GM18868 (cell line): ENCODE measurements around the gene SERPINB11.
"Not testable (repeated sequence)": the region's sequence is repeated elsewhere in the genome, so short reads cannot be mapped to it uniquely, and the experiment has no call there.

Experiments
- ATAC-seq: cut with Tn5 transposase; IDR thresholded peaks from one replicate; pipeline ENCODE4 v1.9.1; 2021; ENCODE audit warnings: mild to moderate bottlenecking, moderate library complexity; ENCODE audit not compliant: unreplicated experiment

The SERPINB11 gene

DNA sequence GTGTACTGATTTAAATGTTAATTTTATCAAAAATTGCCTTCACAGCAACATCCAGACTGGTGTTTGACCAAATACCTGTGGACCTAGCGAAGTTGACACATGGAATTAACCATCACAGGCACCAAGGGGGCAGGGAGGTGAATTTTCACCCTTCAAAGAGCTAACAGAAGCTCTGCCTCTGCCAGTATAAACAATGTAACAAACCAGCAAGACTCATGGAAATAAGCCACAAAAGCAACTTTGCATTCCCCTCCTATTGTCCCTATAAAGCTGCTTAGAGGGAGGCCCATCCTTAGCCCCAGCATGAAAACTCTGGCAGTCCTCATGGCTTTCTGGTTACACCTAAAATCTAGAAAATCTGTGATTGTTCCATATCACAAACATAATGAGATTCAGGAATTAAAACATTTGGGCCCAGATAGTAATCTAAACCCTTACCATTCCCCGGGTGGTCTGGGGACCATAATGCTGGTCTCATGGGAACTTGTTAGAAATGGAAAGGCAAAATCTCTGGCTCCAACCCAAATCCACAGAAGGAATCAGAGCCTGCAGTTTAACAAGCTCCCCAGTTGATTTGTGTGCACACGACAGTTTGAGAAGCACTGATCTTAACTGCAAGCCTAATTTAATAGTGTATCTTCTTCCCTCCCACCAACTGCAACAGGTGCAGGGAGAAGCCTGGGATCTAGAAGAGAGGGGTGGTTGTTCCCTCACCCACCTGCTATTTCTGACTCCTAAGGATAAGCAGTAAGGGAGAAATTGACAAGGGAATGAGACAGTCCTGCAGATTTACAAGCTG, 23.1 kb downstream of the SERPINB11 start:
- ATAC-seq = no peak

DNA sequence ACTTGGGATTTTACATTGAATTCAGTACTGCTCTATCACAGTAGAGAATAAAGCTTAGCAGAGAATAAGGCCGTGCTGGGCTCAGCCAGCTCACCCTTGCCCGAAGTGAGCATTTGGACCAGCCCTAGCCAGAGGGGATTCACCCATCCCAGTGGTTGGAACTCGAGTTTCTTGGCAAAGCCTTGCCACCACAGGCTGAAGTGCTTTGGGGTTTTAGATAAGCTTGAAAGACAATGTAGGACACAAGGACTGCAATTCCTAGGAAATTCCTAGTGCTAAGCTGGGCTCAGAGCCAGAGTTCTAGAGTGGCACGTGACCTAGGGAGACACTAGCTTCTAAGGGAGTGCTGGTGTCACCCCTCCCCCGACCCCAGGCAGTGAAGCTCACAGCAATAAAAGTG, 28.0 kb downstream of the SERPINB11 start:
- ATAC-seq = no peak

DNA sequence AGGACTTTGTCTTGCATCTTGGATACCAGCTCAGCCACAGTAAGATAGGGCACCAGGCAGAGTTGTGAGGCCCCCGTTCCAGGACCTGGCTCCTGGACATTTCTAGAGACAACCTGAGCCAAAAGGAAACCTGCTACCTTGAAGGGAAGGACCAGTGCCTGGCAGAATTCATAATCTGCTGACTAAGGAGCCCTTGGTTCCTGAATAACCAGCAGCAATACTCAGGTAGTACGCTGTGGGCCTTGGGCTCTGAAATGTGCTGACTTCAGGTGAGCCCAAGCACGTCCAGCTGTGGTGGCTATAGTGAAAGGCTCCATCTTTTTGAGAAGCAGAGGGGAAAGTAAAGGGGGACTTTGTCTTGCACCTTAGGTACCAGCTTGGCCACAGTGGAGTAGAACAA, 28.5 kb downstream of the SERPINB11 start:
- ATAC-seq = no peak

DNA sequence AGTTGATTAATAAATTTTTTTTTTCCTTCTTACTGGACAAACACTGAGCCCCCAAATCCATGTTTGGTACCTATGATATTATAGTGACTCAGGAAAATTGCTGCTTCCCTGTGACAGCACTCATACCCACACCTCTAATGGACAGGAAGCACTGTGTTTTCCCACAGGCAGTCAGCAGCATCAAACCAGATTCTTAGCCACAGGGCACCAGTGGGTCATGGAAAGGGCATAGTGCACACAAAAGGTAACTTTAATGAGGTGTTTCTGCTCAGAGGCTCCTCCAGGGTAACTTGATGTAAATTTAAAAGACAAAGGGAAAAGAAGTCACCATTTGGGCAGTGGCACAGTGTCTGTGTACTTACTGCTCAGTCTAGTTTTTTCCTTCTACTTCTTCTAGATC, 34.1 kb downstream of the SERPINB11 start:
- ATAC-seq = no peak

DNA sequence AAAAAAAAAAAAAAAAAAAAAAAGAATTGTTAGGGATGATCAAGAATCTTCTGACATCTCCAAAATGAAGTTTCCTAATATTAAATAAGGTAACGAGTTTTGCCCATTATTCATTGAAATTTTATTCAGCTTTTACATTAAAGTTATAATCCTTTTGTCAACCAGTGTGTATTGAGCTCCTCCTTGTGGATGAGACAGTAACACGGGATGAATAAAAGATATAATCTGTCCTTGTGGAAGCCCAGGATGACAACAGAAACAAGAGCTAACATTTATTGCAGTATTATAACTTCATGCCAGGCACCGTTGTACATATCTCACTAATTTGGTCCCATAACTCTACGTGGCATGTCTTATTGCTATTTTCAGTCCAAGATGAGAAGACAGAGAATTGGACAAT, 39.0 kb downstream of the SERPINB11 start:
- no peak for ATAC-seq

DNA sequence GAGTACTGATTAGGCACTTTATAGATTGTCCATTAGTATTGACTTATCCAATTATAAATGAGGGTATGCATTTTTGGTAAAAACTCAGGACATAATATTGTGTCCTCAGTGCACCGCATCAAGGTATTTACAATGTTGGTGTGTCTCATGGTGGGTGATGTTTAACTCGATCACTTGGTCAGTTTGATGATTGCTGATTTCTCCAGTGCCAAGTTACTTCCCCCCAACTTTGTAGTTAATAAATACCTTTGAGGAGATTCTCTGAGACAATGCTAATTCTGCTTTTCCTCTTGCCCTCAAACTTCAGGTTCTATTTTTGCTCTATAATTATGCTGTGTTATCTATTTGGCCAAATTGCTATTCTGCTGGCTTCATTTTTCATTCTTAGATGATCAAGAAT, 44.2 kb downstream of the SERPINB11 start:
- no peak for ATAC-seq

DNA sequence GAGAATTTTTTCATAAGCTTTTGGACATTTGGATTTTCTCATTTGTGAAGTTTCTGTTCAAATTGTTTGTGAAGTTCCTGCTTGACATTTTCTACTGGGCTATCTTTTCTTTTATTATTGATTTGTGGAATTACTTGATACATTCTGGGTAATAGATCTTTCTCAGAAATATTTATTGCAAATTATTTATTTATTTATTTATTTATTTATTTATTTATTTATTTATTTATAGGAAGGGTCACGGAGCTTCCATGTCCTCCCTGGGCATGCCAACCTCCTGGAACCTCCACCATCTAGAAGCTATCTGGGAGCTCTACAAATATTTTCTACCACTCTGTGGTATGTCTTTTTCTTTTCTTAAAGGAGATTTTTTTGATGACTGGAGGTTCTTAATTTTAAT, 46.7 kb downstream of the SERPINB11 start:
- ATAC-seq = no peak

DNA sequence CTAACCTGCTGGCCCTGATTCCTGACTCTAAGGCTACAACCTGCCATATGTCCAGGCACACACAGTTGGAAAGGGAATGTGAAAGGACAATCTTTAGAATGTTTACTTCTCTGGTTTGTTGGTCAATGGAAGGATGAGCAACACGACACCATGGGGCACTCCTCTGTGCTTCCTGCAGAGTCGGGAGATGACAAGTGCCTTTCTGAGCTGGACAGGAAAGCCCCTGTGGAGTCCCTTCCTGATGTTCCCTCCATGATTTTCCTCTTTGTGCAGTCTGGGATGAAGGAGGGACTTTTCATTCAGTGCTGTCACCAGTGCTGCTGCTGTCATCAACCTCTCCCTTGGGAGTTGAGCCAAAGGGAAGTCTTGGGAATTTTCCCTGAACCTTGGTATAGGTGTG, 49.9 kb downstream of the SERPINB11 start:
- no peak for ATAC-seq

DNA sequence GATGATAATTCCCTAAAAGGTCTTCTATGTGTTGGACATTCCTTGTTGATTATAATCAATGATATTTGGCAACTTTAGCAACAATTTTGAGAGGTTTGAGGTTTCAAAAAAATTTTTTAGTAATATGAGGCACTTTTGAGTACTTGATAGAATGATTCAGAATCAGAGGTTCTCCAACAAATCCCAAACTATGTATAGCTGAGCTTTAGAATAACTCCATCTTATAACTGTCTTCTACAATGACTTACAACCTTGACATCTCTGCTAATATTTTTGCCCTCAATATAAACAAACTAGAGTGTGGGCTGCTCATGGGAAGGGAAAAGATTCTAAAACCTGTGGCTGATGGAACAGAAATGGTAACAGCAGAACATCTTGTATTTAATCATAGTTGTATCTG, 50.9 kb downstream of the SERPINB11 start:
- no peak for ATAC-seq

DNA sequence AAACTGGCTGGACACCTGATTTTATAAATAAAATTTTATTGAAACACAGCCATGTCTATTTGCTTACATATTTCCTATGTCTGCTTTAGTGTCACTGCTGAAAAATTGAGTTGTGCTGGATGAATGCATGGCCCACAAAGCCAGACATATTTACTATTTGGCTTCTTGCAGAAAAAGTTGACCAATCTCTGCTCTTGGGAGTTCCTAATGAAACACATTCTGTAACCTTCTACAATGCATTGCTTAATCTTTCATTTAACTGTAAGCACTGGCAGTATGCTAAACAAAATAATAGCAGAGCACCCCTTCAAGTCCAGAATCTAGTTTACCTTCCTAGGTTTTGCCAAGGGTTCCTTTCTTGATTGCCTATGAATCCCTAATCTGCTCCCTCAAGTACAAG, 54.8 kb downstream of the SERPINB11 start:
- ATAC-seq = no peak

DNA sequence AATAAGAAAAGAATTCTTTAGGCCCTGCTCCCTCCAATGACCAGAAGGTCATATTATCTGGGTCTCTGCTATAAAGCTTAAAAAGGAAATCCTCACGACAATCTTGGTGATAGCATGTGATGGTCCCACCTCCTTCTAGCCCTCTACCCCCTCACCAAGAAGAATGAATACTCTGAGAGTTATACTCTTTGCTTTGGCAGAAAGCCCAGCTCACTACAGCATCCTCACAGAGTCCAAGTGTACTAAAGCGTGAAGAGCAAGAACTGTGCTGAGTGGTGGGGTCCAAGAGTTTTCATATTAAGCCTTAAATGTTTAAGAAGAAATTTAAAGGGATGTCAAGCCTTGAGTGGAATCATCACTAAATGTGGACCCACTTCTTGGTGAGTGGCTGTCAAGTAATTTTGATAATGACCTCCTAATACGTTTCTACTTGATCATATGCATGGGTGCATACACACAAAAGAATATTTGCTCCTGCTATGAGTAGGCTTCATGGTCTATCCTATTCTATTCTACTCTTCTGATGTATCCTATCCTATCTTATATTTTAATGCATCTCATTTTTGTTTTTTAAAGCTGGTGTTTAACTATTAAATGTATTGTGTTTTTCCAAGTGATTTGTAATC, 56.0 kb downstream of the SERPINB11 start:
- no peak for ATAC-seq

DNA sequence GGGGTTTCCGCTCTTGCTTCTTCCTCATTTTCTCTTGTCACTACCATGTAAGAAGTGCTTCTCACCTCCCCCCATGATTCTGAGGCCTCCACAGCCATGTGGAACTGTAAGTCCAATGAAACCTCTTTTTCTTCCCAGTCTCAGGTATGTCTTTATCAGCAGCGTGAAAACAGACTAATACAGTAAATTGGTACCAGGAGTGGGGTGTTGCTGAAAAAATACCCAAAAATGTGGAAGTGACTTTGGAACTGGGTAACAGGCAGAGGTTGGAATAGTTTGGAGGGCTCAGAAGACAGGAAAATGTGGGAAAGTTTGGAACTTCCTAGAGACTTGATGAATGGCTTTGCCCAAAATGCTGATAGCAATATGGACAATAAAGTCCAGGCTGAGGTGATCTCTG, 57.0 kb downstream of the SERPINB11 start:
- not testable (repeated sequence) for ATAC-seq

DNA sequence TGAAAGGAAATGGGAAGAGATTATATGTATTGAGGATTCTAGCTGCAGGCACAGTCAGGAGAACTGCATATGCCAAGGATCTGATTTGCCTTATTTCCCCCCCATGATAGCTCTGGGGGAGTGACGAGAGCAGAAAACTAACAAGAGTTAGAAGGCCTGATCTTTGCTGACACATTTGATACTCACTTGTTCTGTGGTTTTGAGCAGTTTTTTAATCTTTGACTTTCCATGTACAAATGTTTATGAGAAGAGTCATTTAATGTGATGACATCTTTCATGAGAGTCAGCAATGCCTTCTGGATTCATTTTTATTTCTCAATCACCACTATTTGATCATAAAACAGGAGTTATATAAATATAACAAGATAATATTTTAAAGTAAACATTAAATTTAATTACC, 59.8 kb downstream of the SERPINB11 start:
- ATAC-seq = no peak

DNA sequence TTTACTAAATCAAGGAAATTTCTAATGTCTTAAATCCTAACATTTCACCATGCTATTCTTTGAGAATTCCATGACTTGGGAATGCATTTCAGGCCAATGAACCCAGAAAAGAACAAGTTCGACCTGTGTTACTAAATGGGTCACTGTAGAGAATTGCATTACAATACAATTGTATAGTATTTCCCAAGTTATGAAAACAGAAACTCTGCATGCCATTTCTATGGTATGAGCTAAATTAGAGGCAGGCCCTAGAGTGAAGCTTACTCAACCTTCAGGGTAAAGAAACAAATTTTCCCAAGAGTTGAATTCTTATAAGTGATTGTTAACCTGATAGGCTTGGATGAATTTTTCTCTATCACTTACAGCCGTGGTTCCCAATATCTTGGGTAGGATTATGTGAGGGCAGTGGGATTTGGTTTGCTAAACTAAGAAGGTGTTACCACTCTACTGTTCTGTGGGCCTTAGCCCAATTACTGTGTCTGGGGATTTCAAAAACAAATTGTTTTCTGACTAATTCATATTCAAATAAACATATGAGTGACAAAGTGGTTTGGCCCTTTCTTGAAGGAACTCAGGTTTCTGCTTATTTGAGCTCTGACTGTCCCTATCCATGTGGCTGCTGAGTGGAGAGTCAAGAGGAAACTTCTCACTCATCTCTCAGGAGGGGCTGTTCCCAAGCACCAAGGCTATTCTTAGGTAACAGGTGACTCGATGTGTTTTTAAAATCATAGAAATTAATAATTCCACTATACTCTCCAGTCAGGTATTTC, 61.3 kb downstream of the SERPINB11 start:
- ATAC-seq = no peak

DNA sequence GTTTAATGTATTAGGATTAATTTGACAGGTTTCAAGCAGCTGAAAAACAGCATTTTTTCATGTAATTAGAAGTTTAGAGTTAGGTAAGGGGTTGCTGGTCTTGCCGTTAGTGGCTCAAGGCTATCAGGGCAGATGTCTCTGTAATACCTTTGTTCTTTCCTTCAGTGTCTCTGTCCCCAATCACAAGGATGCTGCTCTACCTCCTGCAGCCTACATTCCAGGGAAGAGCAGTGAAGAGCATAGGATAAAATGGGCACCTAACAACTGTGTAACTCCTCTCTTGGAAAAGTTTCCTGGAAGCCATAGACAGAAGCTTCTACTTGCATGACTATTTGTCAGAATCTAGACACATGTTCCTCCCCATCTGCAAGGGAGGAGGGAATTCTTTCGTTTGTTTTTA, 63.1 kb downstream of the SERPINB11 start:
- no peak for ATAC-seq
